NCI-H2029 (cell line): ENCODE data around the gene FAM171A2.
"Not testable (repeated sequence)": the region's sequence is repeated elsewhere in the genome, so short reads cannot be mapped to it uniquely, and the experiment has no call there.

Experiments
- DNase-seq: peaks from one replicate; lab custom pipeline; 2025; lab: John Stamatoyannopoulos, UW

Gene FAM171A2

DNA sequence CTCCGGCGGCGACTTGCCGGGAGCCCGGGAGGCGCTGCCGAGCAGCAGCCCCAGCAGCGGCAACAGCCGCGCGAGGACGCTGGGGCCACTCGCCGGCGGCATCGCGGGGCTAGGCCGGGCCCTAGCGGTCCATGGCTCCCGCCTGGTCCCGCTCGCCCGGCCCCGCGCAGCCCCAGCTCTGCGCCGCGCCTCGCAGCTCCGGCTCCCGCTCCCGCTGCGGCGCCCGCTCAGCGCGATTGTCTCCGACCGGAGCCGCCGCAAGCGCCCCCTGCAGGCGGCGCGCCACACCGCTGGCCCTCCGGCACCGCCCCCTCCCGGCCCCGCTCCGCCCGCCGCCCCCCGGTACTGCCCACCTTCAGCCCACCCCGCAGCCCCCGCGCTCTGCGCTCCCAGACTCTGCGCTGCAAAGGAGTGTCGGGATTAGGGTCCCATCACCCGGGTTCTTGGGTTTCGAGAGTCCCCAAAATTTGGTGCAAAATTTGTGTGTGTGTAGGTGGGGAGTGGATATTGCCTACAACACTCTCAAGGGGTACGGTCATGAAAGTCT, at the start of gene FAM171A2:
TSS of gene FAM171A2 (minus strand) at position 241 of the 547 bp plus-strand sequence. CDS start at position 102, 139 bp downstream.
- peak; percentile 46 for DNase-seq

DNA sequence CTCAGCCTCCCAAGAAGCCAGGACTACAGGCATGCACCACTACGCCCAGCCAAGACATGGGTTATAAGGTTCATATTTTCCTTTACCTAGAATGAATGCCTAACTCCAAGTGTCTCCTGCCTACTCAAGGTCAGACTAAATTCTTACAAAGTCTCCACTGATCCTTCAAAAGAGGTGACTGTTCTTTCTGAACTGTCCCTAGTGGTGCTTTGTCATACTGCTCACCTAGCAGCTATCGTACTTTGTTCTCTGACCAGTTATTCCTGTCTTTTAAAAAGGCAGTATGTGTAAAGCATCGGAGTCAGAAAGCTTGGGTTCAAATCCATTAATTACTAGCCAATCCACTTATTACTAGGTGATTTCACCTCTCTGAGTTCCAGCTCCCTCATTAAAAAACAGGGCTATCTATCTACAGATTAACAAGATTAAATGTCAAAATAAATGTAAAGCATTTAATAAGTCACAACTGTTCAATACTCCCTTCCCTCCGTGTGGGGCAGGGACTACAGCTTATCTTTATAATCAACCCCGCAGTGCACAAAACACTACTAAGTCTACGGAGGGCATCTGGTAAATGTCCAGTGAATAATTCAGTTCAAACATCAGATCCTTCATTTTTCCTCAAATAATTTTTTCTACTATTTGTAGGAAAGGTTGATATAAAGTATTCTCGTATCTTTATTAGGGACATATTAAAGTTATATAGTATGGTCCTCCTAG, 45.8 kb upstream of the FAM171A2 start:
- DNase-seq = no peak

DNA sequence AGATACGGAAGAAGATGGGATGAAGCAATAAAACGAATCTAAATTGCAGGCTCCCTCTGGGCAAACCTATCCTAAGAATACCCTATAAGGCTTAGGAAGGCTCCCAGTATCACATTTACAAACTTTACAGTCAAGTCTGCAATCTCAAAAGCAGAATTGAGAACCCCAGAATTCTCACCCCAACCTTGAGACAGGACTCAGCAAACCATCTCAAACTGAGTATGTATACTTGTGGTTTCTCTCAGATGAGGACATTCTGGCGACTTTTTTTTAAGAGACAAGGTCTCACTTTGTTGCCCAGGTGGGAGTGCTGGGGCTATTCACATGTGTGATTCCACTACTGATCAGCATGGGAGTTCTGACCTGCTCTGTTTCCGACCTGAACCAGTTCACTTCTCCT, 45.1 kb upstream of the FAM171A2 start:
- DNase-seq = no peak

DNA sequence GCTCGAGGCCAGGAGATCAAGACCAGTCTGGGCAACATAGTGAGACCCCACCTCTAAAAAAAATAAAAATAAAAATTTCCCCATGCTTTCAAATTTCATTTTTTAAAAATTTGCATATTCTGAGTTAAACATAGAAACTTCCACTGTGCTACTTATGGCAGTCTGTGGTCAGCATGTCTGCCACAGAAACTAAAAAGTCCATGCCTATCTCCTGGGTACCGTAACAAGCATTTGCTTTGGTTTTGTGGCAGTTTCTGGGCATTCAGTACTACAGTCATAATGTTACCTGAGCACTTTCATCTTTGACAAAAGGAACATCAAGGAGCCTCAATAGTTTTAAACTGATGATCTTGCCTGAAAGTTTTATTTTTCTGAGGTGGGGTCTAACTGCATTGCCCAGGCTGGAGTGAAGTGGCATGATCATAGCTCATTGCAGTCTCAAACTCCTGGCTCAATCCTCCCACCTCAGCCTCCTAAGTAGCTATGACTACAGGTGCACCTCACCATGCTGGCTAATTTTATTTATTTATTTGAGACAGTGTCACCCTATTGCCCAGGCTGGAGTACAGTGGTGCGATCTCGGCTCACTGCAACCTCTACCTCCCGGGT, 39.0 kb upstream of the FAM171A2 start:
- no peak for DNase-seq

DNA sequence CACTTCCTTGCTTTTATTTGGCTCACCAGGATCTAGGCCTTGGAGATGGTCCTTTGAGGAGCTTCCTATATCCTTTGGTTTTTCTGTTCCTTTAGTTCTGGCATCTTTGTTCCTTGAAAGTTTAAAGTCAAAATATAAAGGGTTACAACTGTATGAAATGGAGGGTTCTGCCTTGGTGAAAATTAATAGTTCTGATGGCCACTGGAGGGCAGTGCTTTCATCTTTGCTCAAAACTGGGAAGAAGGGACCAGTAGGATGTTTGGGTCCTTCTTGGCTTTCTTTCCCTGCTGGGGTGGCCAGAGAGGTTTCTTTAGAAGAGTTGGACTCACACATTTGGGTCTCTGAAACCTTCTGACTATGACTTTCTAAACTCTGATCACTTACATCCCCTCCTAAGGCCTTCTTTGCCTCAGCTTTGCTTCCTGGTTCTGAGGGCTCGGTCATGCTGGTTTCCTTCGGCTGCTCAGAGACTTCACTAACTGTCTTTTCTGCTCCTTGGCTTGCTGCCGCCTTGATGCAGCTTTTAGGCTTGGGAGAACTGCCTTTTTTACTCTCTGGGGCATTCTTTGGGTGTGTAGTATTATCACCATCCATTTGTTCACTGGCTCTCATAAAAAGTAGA, 36.7 kb upstream of the FAM171A2 start:
- no peak for DNase-seq

DNA sequence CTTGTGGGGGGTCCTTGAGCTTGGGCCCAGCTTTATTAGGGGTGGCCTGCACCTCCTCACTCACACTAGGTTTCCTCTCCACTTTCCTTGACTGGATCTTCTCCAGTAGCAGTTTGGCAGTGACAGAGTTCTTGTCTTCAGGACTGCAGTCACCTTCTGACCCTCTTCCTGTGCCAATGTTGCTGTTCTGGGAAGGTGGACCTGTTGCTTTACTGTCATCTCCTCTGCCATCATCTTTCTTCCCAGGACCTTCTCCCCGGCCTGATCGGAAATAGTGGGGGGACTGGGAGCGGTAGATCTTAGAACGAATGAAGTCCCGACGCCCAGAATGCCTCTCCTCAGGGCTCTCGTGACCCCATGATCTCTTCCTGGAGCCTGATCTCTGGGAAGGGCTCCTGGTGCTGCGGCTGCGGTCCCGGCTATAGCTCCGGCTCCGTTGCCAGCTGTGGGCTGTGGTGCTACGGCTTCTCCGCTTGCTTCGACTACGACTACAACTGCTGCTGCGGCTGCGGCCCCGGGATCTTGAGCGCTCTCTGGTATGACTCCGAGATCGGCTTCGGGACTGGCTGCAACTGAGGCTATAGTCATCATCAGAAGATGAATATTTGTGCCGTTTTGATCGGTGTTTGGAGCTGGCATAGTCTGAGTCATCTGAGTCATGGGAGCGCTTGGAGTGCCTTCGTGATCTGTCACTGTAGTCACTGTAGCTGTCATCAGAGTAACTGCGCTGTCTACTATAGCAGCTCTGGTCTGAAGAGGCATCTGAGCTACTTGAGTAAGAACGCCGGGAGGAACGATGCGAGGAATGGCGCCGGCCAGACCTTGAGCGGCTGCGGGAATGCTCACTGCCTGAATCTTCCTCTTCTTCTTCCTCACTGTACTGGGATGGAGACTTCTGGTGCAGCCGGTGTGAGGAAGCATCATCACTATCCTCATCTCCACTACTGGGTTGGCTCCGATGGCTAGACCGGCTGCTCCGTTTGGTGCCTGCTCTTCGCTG, 35.3 kb upstream of the FAM171A2 start:
- DNase-seq = no peak

DNA sequence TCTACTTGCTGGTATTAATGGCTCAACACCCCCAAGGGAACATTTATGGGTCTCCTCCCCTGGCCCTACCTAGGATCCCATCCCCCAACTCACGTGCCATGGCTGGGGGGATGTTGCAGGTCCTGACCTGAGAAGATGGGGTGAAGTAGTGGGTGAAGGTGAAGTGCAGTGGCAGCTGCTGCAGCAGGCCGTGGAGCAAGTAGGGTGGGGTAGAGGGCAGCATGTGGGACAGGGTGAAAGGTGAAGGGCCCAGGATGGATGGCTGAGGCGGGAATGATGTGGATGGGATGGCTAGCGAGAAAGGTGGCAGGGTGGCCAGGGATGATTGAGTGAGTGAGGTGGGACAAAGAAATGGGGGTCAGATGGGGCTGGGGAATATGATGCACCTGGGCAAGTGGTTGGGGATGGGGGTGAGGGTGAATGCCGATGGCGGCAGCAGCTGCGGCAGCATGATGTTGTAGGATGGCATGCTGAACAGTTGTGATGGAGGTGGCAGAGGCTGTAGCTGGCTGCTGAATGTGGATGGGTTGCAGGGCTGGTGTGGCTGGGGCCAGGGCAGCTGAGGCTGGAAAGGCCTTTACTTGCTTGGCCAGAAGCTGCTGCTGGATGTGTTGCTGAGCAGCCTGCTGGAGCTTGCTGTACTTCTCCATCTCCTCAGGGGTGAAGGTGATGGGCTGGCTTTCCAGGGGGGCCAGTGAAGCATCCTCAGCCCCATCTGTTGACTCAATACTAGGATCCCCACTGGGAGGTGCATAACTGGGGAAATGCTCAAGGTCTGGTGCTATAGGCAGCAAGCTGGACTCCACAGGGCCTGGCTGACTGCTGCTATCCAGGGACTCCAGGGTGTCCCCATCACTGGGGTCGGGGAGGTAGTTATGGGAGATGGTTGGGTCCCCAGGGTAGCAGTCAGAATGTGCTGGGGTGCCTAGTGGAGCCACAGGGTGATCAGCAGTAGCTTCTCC, 34.1 kb upstream of the FAM171A2 start:
- no peak for DNase-seq

DNA sequence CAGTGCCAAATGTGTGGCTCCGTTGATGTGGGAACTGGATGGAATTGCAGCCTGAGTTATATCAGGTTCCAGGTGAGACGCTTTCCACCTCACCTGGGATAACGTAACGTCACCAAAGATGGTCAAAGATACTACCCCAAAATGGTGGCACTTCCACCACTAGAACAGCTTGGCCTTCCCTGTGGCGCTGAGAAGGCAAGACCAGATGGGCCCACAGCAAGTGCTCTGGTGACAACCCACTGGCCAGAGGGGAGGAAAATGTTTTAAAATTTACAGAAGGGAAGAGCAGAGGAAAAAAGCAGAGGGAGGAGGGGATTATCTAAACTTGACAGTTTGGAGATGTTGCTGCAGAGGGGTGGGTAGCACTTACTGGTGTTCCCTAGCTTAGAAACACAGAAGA, 33.3 kb upstream of the FAM171A2 start:
- DNase-seq = no peak

DNA sequence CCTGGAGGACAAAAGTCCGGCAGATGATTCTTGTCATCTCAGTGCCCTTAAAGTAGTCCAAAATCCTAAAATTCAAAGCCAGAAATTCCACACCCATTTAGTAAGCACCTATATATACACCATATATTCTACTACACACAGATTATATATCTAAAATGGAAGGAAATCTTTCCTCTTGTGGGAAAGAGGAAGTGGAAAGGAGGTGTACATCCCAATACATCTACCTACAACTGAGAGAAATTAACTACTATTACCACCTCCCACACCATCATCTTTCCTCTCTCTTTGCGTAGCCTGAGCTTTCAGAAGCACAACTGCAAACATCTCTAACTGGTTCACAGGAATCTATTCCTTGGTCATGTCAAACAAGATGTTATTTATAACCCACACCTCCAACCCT, 31.2 kb upstream of the FAM171A2 start:
- no peak for DNase-seq

DNA sequence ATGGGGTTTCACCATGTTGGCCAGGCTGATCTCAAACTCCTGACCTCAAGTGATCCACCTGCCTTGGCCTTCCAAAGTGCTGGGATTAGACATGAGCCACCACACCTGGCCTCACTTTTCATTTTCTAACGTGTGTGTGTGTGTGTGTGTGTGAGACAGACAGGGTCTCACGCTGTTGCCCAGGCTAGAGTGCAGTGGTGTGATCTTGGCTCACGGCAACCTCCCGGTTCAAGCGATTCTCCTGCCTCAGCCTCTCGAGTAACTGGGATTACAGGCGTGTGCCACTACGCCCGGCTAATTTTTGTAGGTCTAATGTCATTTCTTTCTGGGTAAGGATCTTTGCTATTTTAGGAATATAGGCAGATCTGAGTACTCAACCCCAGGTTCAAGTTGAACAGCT, 30.5 kb upstream of the FAM171A2 start:
- DNase-seq = not testable (repeated sequence)

DNA sequence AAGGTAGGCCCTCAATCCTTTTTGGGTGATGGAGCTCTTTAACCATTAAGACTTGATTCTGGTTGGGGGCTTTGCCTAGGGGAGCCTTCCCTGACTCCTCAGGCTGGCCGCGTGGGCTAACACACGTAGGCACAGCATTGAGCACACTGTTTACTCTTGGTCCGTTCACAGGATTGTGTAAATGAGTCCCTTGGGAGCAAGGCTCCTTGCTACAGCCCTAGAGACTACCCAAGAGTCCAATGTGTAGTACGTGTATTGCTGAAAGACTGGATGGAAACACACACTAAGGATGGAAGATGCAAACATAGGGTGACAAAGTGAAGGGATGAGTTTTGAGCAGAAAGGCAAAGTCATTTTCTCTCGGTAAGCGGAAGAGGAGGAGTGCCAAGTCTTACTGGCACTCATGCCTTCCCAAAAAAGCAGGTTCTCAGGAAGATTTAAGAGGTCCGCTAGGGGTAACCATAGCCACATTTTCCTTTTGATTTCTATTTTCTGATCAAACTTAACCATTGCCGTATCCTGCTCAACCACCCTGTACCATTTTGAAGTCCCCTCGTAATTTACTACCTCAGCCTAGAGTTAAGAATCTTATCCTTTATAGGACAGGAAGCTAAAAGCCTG, 26.7 kb upstream of the FAM171A2 start:
- DNase-seq = no peak

DNA sequence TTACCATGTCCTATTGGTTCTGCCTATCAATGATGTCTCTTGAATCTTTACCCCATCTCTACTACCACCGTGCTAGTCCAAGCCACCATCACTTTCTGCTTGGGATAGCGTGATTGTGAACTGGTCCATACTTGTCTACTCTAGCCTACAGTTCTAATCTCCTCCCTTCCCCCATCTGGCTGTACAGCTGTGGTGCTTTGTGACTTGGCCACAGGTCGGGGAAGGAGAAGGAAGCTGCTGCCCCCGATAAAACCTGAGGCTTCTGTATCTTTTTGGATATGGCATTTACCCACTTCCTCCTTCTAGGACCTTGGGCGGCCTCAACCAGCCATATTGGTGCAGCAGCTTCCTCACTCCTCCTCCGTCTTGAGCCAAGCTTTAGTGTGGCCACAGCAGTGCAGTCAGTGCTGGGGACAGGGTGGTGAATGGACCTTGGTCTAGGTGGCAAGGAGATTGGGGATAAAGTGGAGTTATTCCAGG, 26.1 kb upstream of the FAM171A2 start:
- no peak for DNase-seq

DNA sequence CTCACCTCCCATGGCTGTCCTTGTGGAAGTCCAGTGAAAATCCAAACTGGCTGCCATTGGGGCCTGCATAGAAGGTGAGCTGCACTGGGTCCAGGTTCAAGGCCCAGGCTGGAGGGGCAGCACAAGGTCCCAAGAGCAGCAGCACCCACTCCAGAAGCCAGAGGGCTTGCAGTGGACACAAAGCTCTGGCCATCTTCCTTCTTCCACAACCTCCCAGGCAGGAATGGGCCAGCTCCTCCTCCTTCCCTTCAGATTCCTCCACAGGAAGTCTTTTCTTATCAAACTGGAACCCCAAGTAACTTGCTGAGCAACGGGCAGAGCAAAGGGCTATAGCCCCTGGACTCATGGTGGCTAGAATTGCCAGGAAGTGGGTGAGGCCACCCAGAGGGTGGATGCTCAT, 25.6 kb upstream of the FAM171A2 start, which contains the start of gene ITGA2B:
TSS of gene ITGA2B (minus strand) at position 369 of the 400 bp plus-strand sequence. CDS start at position 193, 176 bp downstream.
- DNase-seq = no peak

DNA sequence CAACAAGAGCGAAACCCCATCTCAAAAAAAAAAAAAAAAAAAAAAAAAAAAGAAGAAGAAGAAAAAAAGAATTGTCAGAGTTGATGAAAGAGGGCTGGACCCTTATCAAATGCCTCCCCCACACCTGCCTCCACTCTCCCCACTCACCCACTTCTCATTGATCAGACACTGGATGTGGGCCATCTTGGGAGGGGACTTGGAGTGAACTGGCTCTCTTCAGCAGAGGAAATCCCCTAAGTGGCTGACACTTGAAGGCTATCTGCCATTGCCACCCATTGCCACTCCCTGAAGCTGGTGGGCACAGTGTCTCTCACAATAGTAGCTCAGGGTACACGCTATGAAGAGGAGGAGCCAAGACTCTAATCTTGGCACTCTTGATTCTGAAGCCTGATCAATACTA, 24.2 kb upstream of the FAM171A2 start:
- DNase-seq = no peak

DNA sequence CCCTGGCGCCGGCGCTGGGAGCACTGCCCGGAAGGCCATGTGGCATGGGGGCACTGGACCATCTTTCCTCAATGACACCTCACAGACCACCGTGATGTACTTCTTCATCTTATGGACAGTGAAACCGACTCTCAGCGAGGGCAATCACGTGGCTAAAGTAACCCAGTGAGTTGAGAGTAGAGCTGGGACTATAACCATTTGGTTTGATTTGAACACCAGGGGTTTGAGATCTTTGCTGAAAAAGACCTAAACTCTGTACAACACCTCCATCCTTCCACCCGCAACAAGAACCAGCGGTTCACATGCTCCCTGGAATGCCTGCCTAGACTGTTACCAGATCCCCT, 22.5 kb upstream of the FAM171A2 start:
- no peak for DNase-seq

DNA sequence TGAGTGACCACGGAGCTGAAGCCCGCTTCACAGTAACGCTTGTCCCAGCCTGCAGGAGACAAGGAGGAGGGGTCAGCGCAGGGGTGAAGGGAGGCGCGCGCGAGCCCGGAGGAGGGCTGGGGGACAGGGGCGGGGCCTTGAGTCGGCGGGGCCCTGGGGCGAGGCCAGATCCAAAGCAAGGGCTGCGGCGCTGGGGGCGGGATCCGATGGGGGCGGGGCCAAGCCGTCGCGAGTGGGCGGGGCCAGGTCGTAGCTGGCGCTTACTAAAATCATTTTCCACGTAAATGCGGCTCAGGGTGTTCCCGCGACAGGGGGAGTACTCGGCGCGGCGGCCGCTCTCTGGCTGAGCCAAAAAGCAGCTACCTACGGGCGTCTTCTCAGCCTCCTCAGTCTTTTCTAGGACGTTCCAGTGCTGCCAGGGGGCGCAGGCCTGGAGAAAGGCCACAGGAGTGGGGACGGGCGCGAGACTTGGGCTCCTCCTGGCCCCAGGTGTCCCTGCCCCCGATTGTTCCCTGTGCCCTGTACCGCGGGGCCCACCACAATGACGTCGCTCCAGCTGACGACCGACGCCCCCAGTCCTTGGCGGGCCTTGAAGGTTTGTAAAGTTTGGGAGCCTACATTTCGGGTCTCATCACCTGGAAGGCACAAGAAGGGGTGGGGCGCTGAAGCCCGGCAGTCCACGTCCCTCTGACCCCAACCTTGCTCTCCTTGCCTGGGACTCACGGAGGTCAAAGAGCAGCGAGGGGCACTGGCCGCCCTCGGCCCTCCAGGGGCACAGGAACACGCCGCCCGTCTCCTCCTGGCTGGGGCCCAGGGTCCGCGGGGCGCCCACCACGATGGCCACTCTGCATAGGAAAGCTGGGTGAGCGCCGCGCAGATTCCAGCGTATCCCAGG, 21.9 kb upstream of the FAM171A2 start:
- DNase-seq = peak; percentile 25

DNA sequence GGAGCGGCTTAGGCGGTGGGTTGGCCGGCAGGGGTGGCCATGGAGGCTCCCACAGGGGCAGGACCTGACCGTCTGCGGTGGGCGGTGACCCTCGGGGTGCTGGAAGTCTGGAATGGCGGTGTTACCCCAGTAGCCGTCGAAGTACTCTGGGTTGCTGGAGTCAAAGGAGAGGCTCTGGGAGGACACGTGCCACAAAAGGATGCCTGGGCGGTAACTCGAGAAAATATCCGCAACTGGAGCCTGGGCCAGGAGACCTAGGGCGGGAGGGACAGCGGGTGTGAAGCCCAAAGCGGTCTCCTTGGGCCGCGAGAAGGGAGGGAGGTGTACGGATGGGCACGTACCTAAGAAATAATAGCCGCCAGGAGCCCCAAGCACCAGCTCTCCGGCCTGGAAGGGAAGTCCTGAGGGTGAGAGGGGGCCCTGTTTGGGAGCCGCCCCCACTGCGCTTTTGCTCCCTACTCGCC, 21.2 kb upstream of the FAM171A2 start:
- no peak for DNase-seq

DNA sequence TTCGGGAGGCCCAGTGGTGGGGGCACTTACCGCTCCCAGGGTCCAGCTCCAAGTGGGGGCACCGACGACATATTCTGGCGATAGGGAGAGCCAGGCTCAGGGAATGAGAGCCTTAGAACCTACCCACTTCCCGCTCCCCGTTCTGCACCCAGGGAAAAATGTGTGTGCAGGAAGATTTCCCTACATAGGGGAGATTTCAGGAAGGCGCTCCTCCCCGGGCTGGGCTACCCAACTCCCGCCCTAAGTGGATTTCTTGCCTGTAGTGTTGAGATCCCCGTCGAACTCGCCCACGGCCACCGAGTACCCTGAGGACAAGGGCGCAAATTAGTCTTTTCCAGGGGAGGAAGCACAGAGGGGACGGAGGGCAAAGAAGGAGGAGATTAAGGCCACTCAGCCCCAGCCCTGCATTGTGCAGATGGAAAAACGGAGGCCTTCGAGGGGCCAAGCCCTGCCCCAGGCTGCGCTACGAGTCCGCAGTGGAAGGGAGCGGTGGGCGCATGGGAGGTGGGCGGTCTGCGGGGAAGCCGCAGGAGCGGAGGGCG, 20.7 kb upstream of the FAM171A2 start:
- no peak for DNase-seq

DNA sequence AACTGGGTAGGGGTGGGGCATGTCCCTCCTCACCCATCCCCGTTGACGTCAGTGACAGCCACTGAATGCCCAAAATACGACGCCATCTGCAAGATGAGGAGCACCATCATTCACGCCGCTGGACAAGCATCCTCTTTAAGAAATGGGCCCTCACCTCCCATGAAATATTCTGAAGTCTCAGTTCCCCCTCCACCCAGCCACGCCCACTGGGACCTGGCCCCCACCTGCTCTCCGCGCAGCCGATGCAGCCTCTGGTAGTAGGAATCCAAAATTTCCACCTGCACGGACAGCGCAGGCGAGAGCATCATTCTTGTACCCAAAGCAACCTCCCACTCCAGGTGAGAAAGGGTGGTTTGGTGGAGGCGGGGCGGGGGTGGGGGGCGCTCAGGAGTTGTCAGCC, 20.2 kb upstream of the FAM171A2 start:
- DNase-seq = no peak
